HL-60 (cell line): Measurements from ENCODE around the gene FSTL3.

Experiments
- DNase-seq, 2 experiments: peaks; one replicate each; pipeline ENCODE4 v3.0.0-alpha.2; 2010 to 2020; ENCODE audit warnings: low read depth in 1 of 2, low spot score in 1 of 2
- H3K27ac ChIP-seq: fragments of 250-450 bp; sonication (Bioruptor Pico); replicated peaks from 2 replicates; pipeline ENCODE4 v1.5.1; 2020; ENCODE audit warnings: mild to moderate bottlenecking, moderate library complexity
- H3K27me3 ChIP-seq: fragments of 250-450 bp; sonication (Bioruptor Pico); 2 replicates; pipeline ENCODE4 v1.5.1; 2021; ENCODE audit warnings: mild to moderate bottlenecking, moderate library complexity; ENCODE audit not compliant: insufficient read depth, poor library complexity, severe bottlenecking
- H3K4me3 ChIP-seq: replicated peaks from 2 replicates; pipeline ENCODE4 v1.5.1; 2011; ENCODE audit warnings: mild to moderate bottlenecking, control low read depth, low read length; ENCODE audit not compliant: insufficient read depth
- GABPA ChIP-seq: IDR thresholded peaks from 2 replicates; pipeline ENCODE4 v1.6.1; 2012; ENCODE audit warnings: low read depth
- POLR2AphosphoS5 ChIP-seq: IDR thresholded peaks from 2 replicates; pipeline ENCODE4 v1.6.1; 2012; ENCODE audit warnings: low read depth
- SPI1 ChIP-seq: IDR thresholded peaks from 2 replicates; pipeline ENCODE4 v1.6.1; 2012; ENCODE audit warnings: low read depth, mild to moderate bottlenecking, borderline replicate concordance
- TF ChIP-seq, protein P1 (sequence below): IDR thresholded peaks from one replicate; pipeline ENCODE4 v1.5.1; 2011; ENCODE audit warnings: low read length, control low read depth, inconsistent platforms; ENCODE audit not compliant: insufficient read depth
- TF ChIP-seq, protein P2 (sequence below): IDR thresholded peaks from 2 replicates; pipeline ENCODE4 v1.6.1; 2012; ENCODE audit warnings: low read depth; ENCODE audit not compliant: insufficient replicate concordance

FSTL3 gene

DNA sequence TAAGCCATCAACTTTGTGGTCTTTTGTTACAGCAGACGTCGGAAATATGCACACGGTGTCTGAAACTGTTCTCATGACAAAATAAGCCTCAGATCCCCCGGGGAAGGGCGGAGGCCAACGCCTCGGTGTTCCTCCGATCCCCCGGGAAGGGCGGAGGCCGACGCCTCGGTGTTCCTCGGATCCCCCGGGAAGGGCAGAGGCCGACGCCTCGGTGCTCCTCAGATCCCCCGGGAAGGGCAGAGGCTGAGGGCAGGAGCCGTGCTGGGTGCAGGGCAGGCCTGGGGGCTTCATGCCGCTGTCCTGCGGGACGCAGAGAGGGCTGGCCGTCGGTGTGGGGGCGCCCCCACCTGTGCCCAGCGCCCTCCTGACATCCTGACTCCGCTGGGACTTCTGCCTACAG, 31.8 kb upstream of the FSTL3 start:
- DNase-seq = no peak
- Histone ChIP-seq H3K4me3 (no peak overlapping the region), H3K27ac (no peak overlapping the region)

DNA sequence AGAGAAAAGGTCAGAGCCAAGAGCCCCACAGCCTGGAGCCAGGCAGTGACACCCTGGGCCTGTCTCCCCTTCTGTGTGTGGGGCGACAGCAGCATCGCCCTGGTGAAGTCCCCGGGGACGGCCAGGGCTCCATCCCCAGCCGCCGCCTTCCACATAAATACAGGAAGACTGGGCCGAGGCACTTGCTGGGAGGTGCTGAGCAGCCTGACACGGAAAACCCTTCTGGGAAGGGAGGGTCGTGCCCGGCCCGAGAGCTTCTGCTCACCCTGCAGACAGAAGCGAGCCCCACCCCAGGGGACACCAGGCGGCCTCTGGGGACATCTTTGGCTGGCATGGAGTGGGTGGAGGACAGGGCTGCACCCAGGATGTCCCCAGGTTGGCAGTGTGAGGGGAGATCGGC, 31.4 kb upstream of the FSTL3 start:
- DNase-seq = no peak
- TF ChIP-seq POLR2AphosphoS5 = no peak
- TF ChIP-seq, protein P1, sequence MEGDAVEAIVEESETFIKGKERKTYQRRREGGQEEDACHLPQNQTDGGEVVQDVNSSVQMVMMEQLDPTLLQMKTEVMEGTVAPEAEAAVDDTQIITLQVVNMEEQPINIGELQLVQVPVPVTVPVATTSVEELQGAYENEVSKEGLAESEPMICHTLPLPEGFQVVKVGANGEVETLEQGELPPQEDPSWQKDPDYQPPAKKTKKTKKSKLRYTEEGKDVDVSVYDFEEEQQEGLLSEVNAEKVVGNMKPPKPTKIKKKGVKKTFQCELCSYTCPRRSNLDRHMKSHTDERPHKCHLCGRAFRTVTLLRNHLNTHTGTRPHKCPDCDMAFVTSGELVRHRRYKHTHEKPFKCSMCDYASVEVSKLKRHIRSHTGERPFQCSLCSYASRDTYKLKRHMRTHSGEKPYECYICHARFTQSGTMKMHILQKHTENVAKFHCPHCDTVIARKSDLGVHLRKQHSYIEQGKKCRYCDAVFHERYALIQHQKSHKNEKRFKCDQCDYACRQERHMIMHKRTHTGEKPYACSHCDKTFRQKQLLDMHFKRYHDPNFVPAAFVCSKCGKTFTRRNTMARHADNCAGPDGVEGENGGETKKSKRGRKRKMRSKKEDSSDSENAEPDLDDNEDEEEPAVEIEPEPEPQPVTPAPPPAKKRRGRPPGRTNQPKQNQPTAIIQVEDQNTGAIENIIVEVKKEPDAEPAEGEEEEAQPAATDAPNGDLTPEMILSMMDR = no peak
- TF ChIP-seq GABPA = no peak
- no peak for TF ChIP-seq SPI1
- TF ChIP-seq, protein P2, sequence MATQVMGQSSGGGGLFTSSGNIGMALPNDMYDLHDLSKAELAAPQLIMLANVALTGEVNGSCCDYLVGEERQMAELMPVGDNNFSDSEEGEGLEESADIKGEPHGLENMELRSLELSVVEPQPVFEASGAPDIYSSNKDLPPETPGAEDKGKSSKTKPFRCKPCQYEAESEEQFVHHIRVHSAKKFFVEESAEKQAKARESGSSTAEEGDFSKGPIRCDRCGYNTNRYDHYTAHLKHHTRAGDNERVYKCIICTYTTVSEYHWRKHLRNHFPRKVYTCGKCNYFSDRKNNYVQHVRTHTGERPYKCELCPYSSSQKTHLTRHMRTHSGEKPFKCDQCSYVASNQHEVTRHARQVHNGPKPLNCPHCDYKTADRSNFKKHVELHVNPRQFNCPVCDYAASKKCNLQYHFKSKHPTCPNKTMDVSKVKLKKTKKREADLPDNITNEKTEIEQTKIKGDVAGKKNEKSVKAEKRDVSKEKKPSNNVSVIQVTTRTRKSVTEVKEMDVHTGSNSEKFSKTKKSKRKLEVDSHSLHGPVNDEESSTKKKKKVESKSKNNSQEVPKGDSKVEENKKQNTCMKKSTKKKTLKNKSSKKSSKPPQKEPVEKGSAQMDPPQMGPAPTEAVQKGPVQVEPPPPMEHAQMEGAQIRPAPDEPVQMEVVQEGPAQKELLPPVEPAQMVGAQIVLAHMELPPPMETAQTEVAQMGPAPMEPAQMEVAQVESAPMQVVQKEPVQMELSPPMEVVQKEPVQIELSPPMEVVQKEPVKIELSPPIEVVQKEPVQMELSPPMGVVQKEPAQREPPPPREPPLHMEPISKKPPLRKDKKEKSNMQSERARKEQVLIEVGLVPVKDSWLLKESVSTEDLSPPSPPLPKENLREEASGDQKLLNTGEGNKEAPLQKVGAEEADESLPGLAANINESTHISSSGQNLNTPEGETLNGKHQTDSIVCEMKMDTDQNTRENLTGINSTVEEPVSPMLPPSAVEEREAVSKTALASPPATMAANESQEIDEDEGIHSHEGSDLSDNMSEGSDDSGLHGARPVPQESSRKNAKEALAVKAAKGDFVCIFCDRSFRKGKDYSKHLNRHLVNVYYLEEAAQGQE = no peak
- Histone ChIP-seq H3K27ac (no peak overlapping the region), H3K27me3 (no peaks in the 10 kb centered on the region), H3K4me3 (no peak overlapping the region)

More for the DNA sequence above, 31.8 kb upstream of the FSTL3 start:
- no peaks in the 10 kb centered on the region for H3K27me3 ChIP-seq
- TF ChIP-seq SPI1 (no peak), POLR2AphosphoS5 (no peak), GABPA (no peak)
- TF ChIP-seq, protein P1 = no peak
- TF ChIP-seq, protein P2 = no peak

DNA sequence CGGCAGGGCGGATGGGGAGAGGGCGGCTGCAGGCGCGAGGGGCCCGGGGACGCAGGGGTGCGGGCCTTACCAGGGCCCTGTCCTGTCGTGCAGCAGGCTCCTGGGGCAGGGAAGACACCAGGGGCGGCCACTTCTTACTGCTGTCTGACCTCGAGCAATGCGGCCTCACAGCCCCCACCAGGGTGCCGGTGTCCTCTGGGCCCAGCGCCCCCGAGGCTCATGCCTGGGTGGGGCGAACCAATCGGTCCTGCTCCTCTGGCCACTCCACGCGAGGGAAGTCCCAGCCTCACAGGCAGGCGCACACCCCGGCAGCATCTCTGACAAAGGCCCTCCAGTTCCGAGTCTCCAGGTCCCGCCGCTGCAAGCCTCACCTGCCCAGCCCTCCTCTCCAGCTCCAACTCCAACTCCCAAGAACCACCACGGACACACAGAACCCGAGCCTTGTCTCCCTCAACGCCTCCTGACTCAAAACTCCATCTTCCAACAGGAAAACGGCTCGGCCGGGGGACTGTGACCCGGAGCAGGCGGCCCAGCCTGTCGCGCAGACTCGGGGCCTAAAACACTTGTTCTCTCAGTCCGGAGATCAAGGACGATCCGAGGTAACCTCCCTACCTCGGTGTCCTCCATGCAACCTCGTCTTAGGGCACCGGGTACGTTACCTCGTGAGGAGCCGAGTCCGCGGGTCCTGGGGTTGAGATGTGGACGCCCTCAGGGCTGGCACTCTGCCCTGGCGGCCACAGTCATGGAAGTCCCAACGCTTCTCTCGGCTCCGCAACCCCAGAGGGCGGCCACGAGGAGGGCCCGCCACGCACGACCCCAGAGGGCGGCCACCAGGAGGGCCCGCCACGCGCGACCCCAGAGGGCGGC, 30.0 kb upstream of the FSTL3 start:
- DNase-seq = no peak
- Histone ChIP-seq H3K4me3 (no peak overlapping the region), H3K27me3 (no peaks in the 10 kb centered on the region), H3K27ac (no peak overlapping the region)
- TF ChIP-seq GABPA (no peak), POLR2AphosphoS5 (no peak), SPI1 (no peak)
- TF ChIP-seq, protein P2 = no peak
- TF ChIP-seq, protein P1 = no peak
